Nucleus accumbens (tissue), 56 donors: ENCODE measurements around the gene DTNBP1.
"Not testable (repeated sequence)": the region's sequence is repeated elsewhere in the genome, so short reads cannot be mapped to it uniquely, and the experiment has no call there.

Experiments
- DNase-seq, 56 donors: peaks; one replicate each; lab custom pipeline; 2025; lab: John Stamatoyannopoulos, UW

DTNBP1 gene

DNA sequence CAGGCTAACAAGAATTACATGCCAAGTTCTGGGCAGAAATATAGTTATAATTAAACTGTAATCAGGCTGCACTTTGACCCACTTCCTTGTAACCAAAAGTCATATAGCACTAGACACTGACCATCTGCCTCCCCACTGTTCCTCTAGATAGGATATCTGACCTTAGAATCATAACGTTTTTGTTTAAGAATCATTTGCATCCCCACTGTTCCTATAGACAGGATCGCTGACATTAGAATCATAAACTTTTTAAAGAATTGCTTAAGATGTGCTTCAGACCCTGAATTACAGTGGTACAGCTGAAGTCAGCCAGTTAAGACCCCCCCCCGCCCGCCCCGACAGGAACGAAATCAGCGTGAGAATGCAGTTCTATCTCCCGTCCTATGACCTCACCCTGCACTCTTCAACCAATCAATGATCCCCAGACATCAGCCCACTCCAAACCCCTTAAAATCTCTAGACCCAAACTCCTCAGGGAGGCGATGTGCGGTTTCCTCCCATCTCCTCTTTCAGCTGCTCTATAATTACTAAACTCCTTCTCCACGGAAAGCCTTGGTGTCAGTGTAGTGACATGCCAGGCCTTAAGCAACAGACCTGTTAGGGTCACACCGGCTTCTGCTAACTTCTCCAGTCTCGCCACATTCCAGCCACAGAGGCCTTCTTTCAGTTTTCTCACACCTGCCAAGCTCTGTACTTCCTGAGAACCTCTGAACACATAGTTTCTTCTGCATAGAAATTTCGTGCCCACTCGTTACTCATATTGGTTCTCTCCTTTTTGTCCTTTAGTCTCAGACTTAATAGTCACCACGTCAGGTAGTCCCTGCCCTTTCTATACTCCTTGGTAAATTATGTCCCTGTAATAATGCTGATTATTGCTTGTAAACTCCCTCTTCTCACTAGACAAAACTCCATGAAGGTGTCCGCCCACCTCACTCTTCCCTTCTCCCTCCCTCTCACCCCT lies 93.5 kb downstream of the DTNBP1 start:
- no peak for DNase-seq

DNA sequence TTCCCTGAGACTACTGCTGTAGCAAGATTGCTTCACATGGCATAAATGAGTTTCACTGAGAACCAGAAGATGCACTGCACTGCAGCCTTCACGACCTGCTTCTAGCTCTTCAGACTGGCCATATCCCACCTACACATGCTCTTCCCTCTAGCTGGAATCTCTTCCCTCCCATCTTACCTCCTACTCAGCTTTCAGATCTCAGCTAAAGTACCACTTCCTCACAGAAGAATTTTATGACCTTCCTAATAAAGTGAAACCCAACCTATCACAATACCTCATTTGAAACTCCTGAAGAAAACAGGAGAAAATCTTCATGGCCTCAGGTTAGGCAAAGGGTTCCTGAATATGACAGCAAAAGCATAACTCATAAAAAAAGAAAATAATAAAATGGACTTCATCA lies 99.9 kb downstream of the DTNBP1 start:
- no peak for DNase-seq

DNA sequence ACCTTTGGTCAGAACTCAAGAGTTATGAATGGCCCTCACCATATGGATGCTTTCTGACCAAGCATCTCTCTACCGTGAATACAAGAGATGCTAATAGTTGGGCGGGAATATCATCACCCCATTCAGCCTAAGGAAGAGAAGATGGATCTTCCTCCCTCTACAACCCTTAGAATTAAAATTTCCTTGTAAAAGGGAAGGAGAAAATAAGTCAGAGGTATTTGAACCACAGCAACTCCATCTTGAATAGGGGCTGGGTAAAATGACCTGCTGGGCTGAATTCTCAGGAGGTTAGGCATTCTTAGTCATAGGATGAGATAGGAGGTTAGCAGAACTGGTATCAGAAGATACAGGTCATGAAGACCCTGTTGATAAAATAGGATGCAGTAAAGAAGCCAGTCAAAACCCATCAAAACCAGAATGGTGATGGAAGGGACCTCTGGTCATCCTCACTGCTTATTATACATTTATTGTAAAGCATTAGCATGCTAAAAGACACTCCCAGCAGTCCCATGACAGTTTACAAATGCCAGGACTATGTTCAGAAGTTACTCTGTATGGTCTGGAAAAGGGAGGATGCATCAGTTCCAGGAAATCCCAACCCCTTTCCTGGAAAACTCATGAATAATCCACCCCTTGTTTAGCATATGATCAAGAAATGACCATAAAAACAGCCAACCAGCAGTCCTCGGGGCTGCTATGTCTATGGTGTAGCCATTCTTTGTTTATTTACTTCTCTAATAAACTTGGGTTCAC lies 101.2 kb downstream of the DTNBP1 start:
- DNase-seq = no peak

DNA sequence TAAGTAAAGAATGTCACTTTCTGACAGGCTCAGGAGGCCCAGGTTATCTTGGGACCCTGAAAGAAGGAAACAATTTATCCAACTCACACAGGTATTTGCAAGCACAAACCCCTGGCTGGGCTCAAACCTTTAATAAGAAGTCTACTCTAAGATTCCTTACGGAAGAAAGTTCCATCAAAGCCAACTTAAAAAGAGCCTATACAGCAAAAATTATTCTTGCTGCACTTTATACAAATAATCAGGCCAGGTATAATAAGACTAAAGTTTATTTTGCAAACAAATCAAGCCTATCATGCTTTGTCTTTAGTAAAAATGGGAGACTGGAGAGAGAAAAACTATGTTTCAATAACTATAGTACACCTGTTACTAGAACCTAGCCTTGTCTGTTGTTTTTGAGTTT lies 102.1 kb downstream of the DTNBP1 start:
- DNase-seq = no peak

DNA sequence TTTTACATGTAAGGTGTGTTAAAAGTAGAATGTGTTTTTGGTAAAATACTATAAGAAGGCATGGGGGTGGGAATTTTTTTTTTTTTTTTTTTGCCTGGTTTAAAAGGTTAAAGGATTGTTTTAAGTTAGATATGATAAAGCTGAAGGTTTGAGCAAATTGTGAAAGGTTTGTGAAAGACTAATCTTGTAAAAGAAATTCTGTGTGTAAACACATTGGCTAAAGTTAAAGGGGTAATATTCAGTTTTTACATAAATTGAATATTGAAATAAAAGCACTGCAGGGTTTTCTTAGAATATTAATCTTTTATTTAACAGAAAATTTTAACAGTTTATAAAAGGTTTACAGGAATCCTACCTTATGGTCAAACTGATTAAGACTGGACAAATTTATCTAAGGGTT lies 105.7 kb downstream of the DTNBP1 start:
- DNase-seq = no peak

DNA sequence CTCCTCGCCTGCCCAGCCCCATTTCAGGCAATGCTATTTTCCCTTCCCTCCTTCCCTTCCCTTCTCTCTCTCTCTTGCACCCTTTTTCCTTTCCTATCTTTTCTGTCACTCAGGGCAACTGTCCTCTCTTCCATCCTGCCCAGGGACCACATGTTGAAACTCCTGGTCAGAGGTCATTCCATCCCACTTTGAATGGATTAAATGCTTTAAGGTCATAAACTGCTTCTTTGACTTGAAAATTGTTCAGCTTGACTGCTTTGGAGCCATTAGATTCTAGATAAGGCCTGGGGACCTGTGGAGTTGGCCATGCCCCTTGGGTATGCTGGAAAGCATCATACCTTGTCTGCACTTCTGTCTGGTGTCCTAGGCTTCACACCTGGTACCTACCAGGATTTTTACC lies 106.1 kb downstream of the DTNBP1 start:
- no peak for DNase-seq

DNA sequence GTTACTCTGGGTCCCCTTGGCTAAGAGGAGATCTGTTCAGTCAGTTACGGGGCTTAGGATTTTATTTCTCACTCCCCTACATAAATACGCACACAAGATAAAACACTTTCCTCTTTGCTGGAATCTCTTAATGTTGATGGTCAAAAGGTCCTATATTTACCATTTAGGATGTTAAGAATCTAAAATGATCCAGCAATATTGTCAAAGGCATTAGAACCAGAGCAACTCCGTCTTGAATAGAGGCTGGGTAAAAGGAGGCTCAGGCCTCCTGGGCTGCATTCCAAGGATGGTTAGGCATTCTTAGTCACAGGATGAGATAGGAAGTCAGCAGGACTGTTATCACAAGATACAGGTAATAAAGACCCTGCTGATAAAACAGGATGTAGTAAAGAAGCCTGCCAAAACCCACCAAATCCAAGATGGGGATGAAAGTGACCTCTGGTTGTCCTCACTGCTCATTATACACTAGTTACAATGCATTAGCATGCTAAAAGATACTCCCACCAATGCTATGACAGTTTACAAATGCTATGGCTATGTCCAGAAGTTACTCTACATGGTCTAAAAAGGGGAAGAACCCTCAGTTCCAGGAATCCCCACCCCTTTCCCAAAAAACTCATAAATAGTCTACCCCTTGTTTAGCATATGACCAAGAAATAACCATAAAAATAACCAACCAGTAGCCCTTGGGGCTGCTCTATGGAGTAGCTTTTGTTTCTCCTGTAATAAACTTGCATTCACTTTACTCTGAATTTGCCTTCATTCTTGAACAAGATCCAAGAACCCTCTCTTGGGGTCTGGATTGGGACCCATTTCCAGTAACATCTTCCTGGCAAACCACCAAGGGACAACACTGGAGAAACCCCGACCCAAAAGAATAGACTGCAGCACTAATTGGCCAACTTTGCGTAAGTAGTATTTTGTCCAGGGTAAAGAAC lies 107.5 kb downstream of the DTNBP1 start:
- no peak for DNase-seq

DNA sequence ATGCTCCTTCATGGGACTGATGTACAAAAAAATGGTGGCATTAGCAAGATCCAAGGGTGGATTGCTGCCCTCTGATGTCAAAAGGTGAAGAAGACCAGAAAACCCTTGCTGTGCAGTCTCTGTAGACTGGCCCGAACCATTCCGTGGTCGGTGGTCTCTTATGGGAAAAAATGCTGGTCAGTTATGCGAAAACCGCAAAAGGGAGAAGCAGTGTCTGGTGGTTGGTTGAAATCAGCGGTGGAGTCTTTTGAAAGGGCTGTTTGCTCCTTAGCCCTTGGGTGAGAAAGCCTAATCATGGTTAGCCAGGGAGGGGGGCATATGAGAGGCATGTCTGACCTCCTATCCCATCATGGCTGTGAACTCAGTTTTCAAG lies 108.1 kb downstream of the DTNBP1 start:
- DNase-seq = no peak

DNA sequence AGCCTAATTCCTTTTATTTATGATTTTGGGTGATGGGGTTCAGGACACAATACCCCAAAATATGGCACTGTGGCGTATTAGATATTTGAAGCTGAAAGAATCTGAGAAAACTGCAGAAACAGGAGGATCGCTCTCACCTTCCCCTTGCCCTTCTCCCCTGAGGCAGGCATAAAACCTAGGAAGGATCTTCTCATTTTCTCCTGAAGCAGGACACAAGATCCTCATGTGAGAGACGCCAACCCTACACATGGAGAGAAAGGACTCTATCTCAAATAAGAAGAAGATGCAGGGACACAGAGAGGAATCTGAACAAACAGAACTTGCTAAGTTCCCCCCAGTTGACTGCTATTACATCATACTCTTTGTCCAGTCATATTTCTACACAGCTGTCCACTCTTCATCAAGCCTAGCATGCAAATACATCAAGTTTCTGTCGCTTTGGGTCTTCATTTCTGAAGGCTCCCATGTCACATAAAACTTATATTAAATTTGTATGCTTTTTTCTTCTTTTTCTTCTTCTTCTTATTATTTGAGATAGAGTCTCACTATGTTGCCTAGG lies 109.0 kb downstream of the DTNBP1 start:
- no peak for DNase-seq

DNA sequence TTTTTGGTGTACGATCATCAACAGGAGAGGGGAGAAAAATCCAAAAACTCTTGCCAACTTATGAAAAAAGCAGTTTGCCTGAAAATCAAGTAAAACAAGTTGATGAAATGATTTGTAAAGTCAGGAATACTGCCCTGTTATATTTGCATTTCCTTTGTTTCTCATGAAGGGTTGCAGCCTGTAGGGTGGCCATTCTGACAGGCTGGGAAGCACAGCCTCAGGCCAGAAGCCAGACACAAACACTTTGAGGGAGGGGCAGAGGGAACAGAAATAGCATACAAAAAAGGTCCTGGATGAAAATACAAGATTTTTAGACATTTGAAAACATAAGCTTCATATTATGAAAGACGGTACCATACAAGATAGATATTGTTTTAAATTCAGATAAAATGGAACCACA lies 109.8 kb downstream of the DTNBP1 start:
- no peak for DNase-seq

DNA sequence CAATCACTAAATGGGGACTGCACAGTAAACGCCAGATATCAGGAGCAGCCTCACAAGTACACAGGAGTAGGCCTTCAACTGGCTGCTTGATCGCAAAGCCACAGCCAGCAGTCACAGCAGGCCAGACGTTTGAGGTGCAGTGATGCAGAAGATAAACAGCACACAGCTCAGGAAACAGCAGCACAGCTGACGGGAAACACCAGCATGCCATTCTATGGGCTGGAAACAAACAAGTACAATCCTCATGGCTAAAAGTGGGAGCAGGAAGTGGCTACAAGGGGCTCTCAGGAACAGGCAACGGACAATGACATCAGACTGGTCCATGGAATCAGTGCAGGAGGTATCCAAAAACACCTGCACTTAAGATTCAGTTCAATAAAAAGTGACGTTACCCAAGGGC lies 111.0 kb downstream of the DTNBP1 start:
- no peak for DNase-seq

DNA sequence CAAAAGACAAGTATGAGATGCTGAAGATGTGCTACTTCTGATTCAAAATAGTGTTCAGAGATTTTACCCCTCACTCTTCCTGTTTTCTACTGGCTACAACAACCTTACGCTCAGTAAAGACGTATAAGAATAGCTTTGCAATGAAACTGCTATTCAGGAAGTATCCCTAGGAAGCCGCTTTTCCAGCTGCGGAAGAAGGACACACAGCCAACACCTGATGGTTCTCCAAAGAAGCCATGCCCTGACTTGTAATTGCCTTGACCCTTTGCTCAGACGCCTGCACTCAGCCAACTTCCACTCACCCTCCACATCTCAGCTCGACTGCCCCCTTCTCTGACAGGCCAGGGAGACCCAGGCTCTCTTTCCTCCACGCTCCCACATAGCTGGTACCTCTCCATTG lies 111.6 kb downstream of the DTNBP1 start:
- DNase-seq = no peak

DNA sequence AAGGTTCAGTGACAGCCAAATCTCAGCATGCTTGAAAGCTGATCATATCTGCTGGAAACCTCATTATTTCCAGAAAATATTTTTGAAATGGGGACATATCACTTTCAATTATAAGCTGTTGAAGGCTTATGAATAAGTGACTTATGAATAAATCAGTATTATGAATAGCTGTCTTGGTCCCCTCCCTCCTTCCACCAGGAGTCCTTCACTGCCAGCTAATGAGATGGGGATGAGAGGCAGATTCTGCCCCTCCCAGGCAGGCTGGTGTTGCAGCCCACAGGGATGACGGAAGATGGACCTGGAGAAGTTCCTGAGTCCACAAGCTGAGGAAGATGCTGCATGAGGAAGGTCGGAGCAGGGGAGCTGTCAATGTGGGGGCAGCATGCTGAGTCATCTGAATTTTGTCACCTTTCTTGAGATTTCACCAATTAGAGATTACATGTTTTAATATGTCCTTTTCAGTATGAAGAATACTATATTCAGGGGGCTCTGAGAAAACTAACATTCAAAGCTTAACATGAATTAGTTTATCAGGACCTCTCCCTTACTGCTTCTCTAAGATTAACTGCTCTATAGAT lies 112.2 kb downstream of the DTNBP1 start:
- DNase-seq = peak in 1 of 56 donors; percentile 17

DNA sequence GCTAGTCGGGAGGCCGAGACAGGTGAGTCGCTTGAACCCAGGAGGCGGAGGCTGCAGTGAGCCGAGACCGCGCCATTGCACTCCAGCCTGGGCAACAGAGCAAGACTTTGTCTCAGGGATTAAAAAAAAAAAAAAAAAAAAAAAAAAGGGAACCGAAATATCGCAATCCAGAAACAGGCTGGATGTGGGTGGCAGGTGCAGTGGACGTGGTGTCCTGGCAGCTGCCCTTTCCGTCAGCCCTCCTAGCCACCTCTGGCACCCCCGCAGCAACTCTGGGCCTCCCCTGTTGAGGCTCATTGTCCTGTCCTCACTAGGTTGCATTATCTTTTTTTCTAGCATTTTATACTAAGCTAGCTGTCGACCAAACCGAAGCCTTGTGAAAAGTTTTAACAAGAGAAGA lies 113.5 kb downstream of the DTNBP1 start:
- no peak for DNase-seq

DNA sequence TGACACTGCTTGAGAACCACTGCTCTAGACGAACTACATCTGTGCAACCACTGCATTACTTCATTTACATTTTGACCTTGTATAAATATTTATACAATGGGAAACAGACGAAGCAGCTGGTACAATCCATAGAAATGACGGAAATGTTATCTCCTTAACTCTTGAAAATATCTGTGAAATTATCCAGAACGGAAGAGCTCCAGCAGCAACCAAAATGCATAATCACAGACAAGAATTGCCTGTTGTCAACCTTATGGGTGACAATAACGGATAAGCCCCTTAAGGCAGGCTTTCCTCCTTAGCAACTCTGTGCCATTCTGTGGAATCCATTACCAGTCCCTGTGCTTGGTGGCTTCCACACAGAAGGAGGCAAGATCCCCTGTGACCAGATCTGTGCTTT lies 115.4 kb downstream of the DTNBP1 start:
- DNase-seq = no peak

DNA sequence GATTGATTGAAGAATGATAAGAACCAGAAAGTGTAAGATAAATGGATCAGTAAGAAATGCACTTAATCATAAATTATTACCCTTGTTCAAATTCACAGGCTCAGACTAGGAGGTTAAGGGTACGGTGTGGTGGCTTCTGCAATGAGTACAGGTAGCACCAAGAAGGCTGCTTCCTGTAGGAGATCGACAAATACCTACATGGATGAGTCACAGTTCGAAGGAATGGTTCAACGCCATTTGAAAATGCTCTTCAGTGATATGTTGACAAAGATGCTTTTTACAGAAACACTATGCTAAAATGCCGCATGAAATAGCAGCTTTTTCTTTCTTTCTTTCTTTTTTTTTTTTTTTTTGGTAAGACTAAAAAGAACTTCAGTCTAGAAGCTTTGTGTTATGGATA lies 116.2 kb downstream of the DTNBP1 start:
- no peak for DNase-seq

DNA sequence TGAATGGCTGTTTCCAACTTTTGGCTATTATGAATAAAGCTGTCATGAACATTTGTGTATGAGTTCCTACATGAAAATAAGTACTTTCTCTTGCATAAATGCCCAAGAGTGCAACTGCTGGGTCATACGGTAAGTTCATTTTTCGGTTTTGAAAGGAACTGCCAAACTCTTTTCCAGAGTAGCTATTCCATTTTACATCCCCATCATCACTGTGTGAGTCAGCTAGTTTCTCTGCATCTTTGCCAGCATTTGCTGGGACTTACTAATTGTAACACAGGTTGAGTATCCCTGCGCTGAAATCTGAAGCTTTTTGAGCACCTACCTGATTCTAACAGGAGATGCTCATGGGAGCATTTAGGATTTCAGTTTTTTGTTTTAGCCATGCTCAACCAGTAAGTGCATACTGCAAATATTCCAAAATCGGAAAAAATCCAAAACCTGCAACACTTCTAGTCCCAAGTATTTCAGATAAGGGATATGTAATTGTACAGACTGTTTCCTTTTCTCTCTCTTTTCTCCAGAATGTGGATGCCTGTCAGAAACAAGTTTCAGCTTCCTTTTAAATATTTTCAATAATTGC lies 118.4 kb downstream of the DTNBP1 start:
- DNase-seq = no peak

DNA sequence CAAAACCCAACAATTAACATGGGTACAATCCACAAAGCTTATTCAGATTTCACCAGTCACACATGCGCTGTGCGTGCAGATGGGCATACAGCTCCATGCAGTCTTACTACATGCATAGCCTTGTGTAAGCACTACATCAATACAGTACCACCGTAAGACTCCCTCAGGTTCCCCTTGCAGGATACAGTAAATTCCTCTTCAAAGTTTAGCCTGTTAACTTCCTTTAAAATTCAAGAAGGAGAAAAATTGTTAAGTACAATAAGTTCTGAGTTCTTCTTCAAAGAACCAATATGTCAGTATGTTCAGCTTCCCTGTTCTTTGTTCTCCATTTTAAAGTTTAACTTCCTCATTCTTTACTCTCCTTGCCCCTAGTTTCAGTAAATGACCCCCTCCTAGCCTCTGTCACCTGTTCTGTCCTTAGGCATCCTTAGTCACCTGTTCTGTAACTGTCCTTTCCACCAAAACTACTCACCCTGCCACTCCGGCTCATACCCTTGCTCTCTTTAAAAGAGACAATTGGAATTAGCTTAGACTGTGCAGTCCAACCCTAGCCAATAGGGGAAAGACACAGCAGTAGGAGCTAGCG lies 119.4 kb downstream of the DTNBP1 start:
- DNase-seq = not testable (repeated sequence)

DNA sequence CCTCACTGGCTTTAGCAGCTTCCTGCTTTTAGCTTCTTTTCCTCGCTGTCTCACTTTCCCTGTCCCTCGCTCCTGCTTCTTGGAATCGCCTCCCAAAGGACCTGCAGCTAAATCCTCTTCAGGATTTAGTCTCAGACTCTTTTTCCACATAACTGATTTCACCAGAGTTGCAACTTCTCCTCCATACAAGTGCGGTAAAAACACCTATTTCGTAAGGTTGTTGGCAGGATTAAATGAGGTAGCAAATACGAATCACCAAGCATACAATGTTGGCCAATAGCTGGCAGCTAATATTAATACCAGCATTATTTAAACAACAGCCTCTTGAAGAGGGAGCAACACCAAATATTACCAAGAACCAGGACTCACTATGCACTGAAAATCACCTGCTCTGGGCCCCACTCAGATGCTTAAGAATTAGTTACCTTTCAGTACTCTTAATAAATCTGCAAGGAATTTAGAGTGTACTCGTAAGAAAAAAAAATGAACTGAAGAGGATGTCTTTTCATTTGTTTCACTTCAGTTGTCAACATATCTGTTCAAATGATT lies 123.0 kb downstream of the DTNBP1 start:
- DNase-seq = no peak
